Erythroblast (primary cell): ENCODE data around the gene WNT3.

Experiments
- GATA1 ChIP-seq: IDR thresholded peaks from 2 replicates; pipeline ENCODE4 v1.6.1; 2011; ENCODE audit warnings: low read depth, mild to moderate bottlenecking, control low read depth, low read length, moderate library complexity
- POLR2A ChIP-seq: IDR thresholded peaks from 2 replicates; pipeline ENCODE4 v1.6.1; 2011; ENCODE audit warnings: mild to moderate bottlenecking, low read length

DNA sequence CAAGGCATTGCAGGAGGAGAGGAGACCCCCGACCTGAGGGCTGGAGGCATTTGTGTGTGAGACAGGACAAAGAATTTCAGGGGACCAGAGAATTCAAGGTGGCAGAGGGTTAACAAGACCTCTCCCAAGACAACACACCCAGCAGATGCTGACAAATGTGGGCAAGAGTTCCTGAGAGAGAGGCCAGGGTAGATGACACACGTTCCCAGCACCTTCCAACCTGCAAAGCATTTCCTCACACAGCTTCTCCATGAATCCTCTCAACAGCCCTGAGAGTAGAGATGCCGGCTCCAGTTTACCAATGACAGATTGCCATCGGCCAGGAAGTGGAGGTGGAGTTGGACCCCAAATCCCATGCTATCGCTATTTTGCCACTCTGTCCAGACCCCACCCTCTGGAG lies 25.0 kb downstream of the WNT3 start:
- no peak for TF ChIP-seq POLR2A
- TF ChIP-seq GATA1, result no peak
